Measurements from ENCODE around the gene LRRC36. TPM values are rescaled to one million over a fixed set of nuclear protein-coding genes. Genes with fewer than 3 reads are reported as not detected.

Gene LRRC36
- total RNA-seq, 1 experiment from 2014 or later: not detected

GRCh38 chr16:67405336-67405735 is 78.7 kb downstream of the LRRC36 start:
- H3K4me1 ChIP-seq (ENCODE audit: low read length): no peaks in the 10 kb centered on the region
- H3K4me2 ChIP-seq (ENCODE audit: low read depth, low read length, poor library complexity, severe bottlenecking): no peak overlapping the region
- no peaks in the 10 kb centered on the region for H3K9me3 ChIP-seq (ENCODE audit: low read length)
- H3K27ac ChIP-seq (ENCODE audit: low read length): no peak overlapping the region
- no peaks in the 10 kb centered on the region for H3K9me2 ChIP-seq (replicated peaks; ENCODE audit: insufficient read depth, low read length)
- H2AFZ ChIP-seq (ENCODE audit: low read length): no peak overlapping the region
- H3K4me3 ChIP-seq (ENCODE audit: low read length): no peak overlapping the region
- H4K20me1 ChIP-seq (ENCODE audit: insufficient read depth, low read depth, low read length): no peaks in the 10 kb centered on the region
- H3K79me2 ChIP-seq (ENCODE audit: low read length): no peaks in the 10 kb centered on the region
- H3K36me3 ChIP-seq (ENCODE audit: insufficient read depth, low read length): no peaks in the 10 kb centered on the region
- no peak overlapping the region for H3K9ac ChIP-seq (ENCODE audit: low read length)
- H3K27me3 ChIP-seq (ENCODE audit: low read length): no peaks in the 10 kb centered on the region
- DNase-seq: no peak

GRCh38 chr16:67406111-67406971 is 79.7 kb downstream of the LRRC36 start:
- Histone ChIP-seq H3K27me3 (ENCODE audit: low read length) (no peaks in the 10 kb centered on the region), H3K4me1 (ENCODE audit: low read length) (no peaks in the 10 kb centered on the region), H2AFZ (ENCODE audit: low read length) (no peak overlapping the region), H3K27ac (ENCODE audit: low read length) (no peak overlapping the region), H3K4me3 (ENCODE audit: low read length) (no peak overlapping the region), H3K9me3 (ENCODE audit: low read length) (no peaks in the 10 kb centered on the region), H3K36me3 (ENCODE audit: insufficient read depth, low read length) (no peaks in the 10 kb centered on the region), H3K4me2 (ENCODE audit: low read depth, low read length, poor library complexity, severe bottlenecking) (no peak overlapping the region), H3K9ac (ENCODE audit: low read length) (no peak overlapping the region), H3K79me2 (ENCODE audit: low read length) (no peaks in the 10 kb centered on the region), H3K9me2 (replicated peaks; ENCODE audit: insufficient read depth, low read length) (no peaks in the 10 kb centered on the region), H4K20me1 (ENCODE audit: insufficient read depth, low read depth, low read length) (no peaks in the 10 kb centered on the region)
- DNase-seq: no peak

- no peaks in the 10 kb centered on the region for H4K20me1 ChIP-seq (ENCODE audit: insufficient read depth, low read depth, low read length)
- H3K27me3 ChIP-seq (ENCODE audit: low read length): no peaks in the 10 kb centered on the region
- H3K4me1 ChIP-seq (ENCODE audit: low read length): no peaks in the 10 kb centered on the region
- H3K9me2 ChIP-seq (replicated peaks; ENCODE audit: insufficient read depth, low read length): no peaks in the 10 kb centered on the region
- H3K9me3 ChIP-seq (ENCODE audit: low read length): no peaks in the 10 kb centered on the region
- no peak overlapping the region for H2AFZ ChIP-seq (ENCODE audit: low read length)
- no peak overlapping the region for H3K4me2 ChIP-seq (ENCODE audit: low read depth, low read length, poor library complexity, severe bottlenecking)
- no peak for DNase-seq
- H3K4me3 ChIP-seq (ENCODE audit: low read length): no peak overlapping the region
- no peak overlapping the region for H3K27ac ChIP-seq (ENCODE audit: low read length)
- H3K79me2 ChIP-seq (ENCODE audit: low read length): no peaks in the 10 kb centered on the region
- H3K9ac ChIP-seq (ENCODE audit: low read length): no peak overlapping the region
- no peaks in the 10 kb centered on the region for H3K36me3 ChIP-seq (ENCODE audit: insufficient read depth, low read length)
Observed at GRCh38 chr16:67407176-67407787, 80.7 kb downstream of the LRRC36 start.

GRCh38 chr16:67407788-67408452 is 81.3 kb downstream of the LRRC36 start:
- Histone ChIP-seq H3K4me2 (ENCODE audit: low read depth, low read length, poor library complexity, severe bottlenecking) (no peak overlapping the region), H3K9me3 (ENCODE audit: low read length) (no peaks in the 10 kb centered on the region), H3K4me1 (ENCODE audit: low read length) (no peaks in the 10 kb centered on the region), H4K20me1 (ENCODE audit: insufficient read depth, low read depth, low read length) (no peaks in the 10 kb centered on the region), H3K9me2 (replicated peaks; ENCODE audit: insufficient read depth, low read length) (no peaks in the 10 kb centered on the region), H2AFZ (ENCODE audit: low read length) (no peak overlapping the region), H3K9ac (ENCODE audit: low read length) (no peak overlapping the region), H3K27me3 (ENCODE audit: low read length) (no peaks in the 10 kb centered on the region), H3K36me3 (ENCODE audit: insufficient read depth, low read length) (no peaks in the 10 kb centered on the region), H3K79me2 (ENCODE audit: low read length) (no peaks in the 10 kb centered on the region), H3K4me3 (ENCODE audit: low read length) (no peak overlapping the region), H3K27ac (ENCODE audit: low read length) (no peak overlapping the region)
- DNase-seq: no peak

GRCh38 chr16:67409631-67410030 is 83.0 kb downstream of the LRRC36 start:
- Histone ChIP-seq H3K9me3 (ENCODE audit: low read length) (no peaks in the 10 kb centered on the region), H3K4me3 (ENCODE audit: low read length) (no peak overlapping the region), H3K4me1 (ENCODE audit: low read length) (no peaks in the 10 kb centered on the region)

GRCh38 chr16:67411339-67411738 is 84.7 kb downstream of the LRRC36 start:
- H3K9ac ChIP-seq (ENCODE audit: low read length): no peak overlapping the region
- no peak overlapping the region for H3K4me3 ChIP-seq (ENCODE audit: low read length)
- H3K9me3 ChIP-seq (ENCODE audit: low read length): no peaks in the 10 kb centered on the region
- H3K27me3 ChIP-seq (ENCODE audit: low read length): no peaks in the 10 kb centered on the region
- H3K4me1 ChIP-seq (ENCODE audit: low read length): no peaks in the 10 kb centered on the region
- H3K4me2 ChIP-seq (ENCODE audit: low read depth, low read length, poor library complexity, severe bottlenecking): no peak overlapping the region
- no peaks in the 10 kb centered on the region for H3K79me2 ChIP-seq (ENCODE audit: low read length)
- no peaks in the 10 kb centered on the region for H4K20me1 ChIP-seq (ENCODE audit: insufficient read depth, low read depth, low read length)
- H3K27ac ChIP-seq (ENCODE audit: low read length): no peak overlapping the region
- no peak overlapping the region for H2AFZ ChIP-seq (ENCODE audit: low read length)
- no peaks in the 10 kb centered on the region for H3K36me3 ChIP-seq (ENCODE audit: insufficient read depth, low read length)
- DNase-seq: no peak
- H3K9me2 ChIP-seq (replicated peaks; ENCODE audit: insufficient read depth, low read length): no peaks in the 10 kb centered on the region

More at GRCh38 chr16:67409631-67410030, 83.0 kb downstream of the LRRC36 start:
- Histone ChIP-seq H3K36me3 (ENCODE audit: insufficient read depth, low read length) (no peaks in the 10 kb centered on the region), H2AFZ (ENCODE audit: low read length) (no peak overlapping the region), H3K9ac (ENCODE audit: low read length) (no peak overlapping the region), H3K9me2 (replicated peaks; ENCODE audit: insufficient read depth, low read length) (no peaks in the 10 kb centered on the region), H3K79me2 (ENCODE audit: low read length) (no peaks in the 10 kb centered on the region), H3K4me2 (ENCODE audit: low read depth, low read length, poor library complexity, severe bottlenecking) (no peak overlapping the region), H4K20me1 (ENCODE audit: insufficient read depth, low read depth, low read length) (no peaks in the 10 kb centered on the region), H3K27ac (ENCODE audit: low read length) (no peak overlapping the region), H3K27me3 (ENCODE audit: low read length) (no peaks in the 10 kb centered on the region)
- DNase-seq: no peak

- no peaks in the 10 kb centered on the region for H3K36me3 ChIP-seq (ENCODE audit: insufficient read depth, low read length)
- no peak overlapping the region for H2AFZ ChIP-seq (ENCODE audit: low read length)
- H4K20me1 ChIP-seq (ENCODE audit: insufficient read depth, low read depth, low read length): no peaks in the 10 kb centered on the region
- H3K9me2 ChIP-seq (replicated peaks; ENCODE audit: insufficient read depth, low read length): no peaks in the 10 kb centered on the region
- no peak for DNase-seq
- no peak overlapping the region for H3K4me3 ChIP-seq (ENCODE audit: low read length)
- H3K4me1 ChIP-seq (ENCODE audit: low read length): no peaks in the 10 kb centered on the region
- no peaks in the 10 kb centered on the region for H3K9me3 ChIP-seq (ENCODE audit: low read length)
- no peak overlapping the region for H3K27ac ChIP-seq (ENCODE audit: low read length)
- H3K4me2 ChIP-seq (ENCODE audit: low read depth, low read length, poor library complexity, severe bottlenecking): no peak overlapping the region
- H3K9ac ChIP-seq (ENCODE audit: low read length): no peak overlapping the region
- H3K27me3 ChIP-seq (ENCODE audit: low read length): no peaks in the 10 kb centered on the region
- H3K79me2 ChIP-seq (ENCODE audit: low read length): no peaks in the 10 kb centered on the region
Observed at GRCh38 chr16:67412294-67412693, 85.7 kb downstream of the LRRC36 start.
